Head of caudate nucleus (tissue), 42 donors: ENCODE data around the gene ACP6.

ENCODE experiments used
- DNase-seq, 42 donors: peaks; one replicate each; pipeline versions ENCODE4 v3.0.0 to v3.0.0-alpha.2; 2020 to 2021; ENCODE audit warnings: mixed read lengths in 7 of 42
- intact Hi-C: fragments of 100-400 bp; cut with DNase I; formaldehyde crosslinking; loops from one replicate; pipeline ENCODE4 v1.15.0; 2022

Gene ACP6

GRCh38 chr1:147599362-147600118 lies 70.8 kb downstream of the ACP6 start:
- intact Hi-C loops: loop anchor here (2.0 kb wide), 1 partner anchor 59 kb away; the partner anchor contains the start of gene BCL9
- DNase-seq: peak; percentile 92 to 99 (median 98)

- intact Hi-C loops: loop anchor here (2.0 kb wide), 1 partner anchor 58 kb away; the partner anchor contains the start of gene BCL9
- DNase-seq: peak in 26 of 42 donors; percentile 5 to 69 (median 44)
These were observed 71.5 kb downstream of the ACP6 start for GRCh38 chr1:147598621-147599361.

GRCh38 chr1:147597010-147597409 lies 73.3 kb downstream of the ACP6 start:
- intact Hi-C loops: no loop called here

More at GRCh38 chr1:147597010-147597409, 73.3 kb downstream of the ACP6 start:
- DNase-seq: no peak
